H9 (cell line): ENCODE data around the gene CDH13. TPM values are rescaled to one million over a fixed set of nuclear protein-coding genes. Genes with fewer than 3 reads are reported as not detected.

Source experiments
- DNase-seq: peaks from one replicate; pipeline ENCODE4 v3.0.0-alpha.2; 2017
- H2AFZ ChIP-seq: one replicate; pipeline ENCODE4 v1.6.1; 2013; ENCODE audit warnings: mild to moderate bottlenecking, low read length, control low read depth, moderate library complexity
- H2AK5ac ChIP-seq: 2 replicates; pipeline ENCODE4 v1.6.1; 2013; ENCODE audit warnings: low read length, control low read depth, mixed read lengths; ENCODE audit not compliant: insufficient read length
- H2BK120ac ChIP-seq: one replicate; pipeline ENCODE4 v1.6.1; 2013; ENCODE audit warnings: low read depth, mild to moderate bottlenecking, low read length, control low read depth, inconsistent platforms; ENCODE audit not compliant: poor library complexity, severe bottlenecking
- H2BK12ac ChIP-seq: 2 replicates; pipeline ENCODE4 v1.6.1; 2013; ENCODE audit warnings: low read length, control low read depth, mixed read lengths, low read depth; ENCODE audit not compliant: insufficient read length
- H2BK15ac ChIP-seq: 2 replicates; pipeline ENCODE4 v1.6.1; 2013; ENCODE audit warnings: low read depth, low read length, control low read depth
- H2BK20ac ChIP-seq: one replicate; pipeline ENCODE4 v1.6.1; 2013; ENCODE audit warnings: low read depth, mild to moderate bottlenecking, low read length, control low read depth, inconsistent platforms; ENCODE audit not compliant: poor library complexity, severe bottlenecking
- H2BK5ac ChIP-seq: 2 replicates; pipeline ENCODE4 v1.6.1; 2013; ENCODE audit warnings: low read length, control low read depth, mixed read lengths; ENCODE audit not compliant: insufficient read length
- H3K14ac ChIP-seq: 2 replicates; pipeline ENCODE4 v1.6.1; 2013; ENCODE audit warnings: low read length, control low read depth; ENCODE audit not compliant: insufficient read depth
- H3K18ac ChIP-seq: 2 replicates; pipeline ENCODE4 v1.6.1; 2013; ENCODE audit warnings: low read depth, mild to moderate bottlenecking, mixed read lengths, low read length, control low read depth; ENCODE audit not compliant: insufficient read length
- H3K23ac ChIP-seq: 2 replicates; pipeline ENCODE4 v1.6.1; 2013; ENCODE audit warnings: low read length, control low read depth, mixed read lengths, low read depth; ENCODE audit not compliant: insufficient read length
- H3K23me2 ChIP-seq: 2 replicates; pipeline ENCODE4 v1.6.1; 2013; ENCODE audit warnings: low read depth, mild to moderate bottlenecking, mixed read lengths, low read length, control low read depth; ENCODE audit not compliant: insufficient read length, poor library complexity, severe bottlenecking
- H3K27ac ChIP-seq: 2 replicates; pipeline ENCODE4 v1.5.1; 2013; ENCODE audit warnings: low read length, control low read depth, mixed read lengths, low read depth; ENCODE audit not compliant: insufficient read length
- H3K27me3 ChIP-seq: 2 replicates; pipeline ENCODE4 v1.6.1; 2013; ENCODE audit warnings: low read length, control low read depth, inconsistent platforms; ENCODE audit not compliant: insufficient read depth
- H3K4ac ChIP-seq: 2 replicates; pipeline ENCODE4 v1.6.1; 2013; ENCODE audit warnings: low read depth, mild to moderate bottlenecking, control low read depth, inconsistent platforms, low read length, moderate library complexity
- H3K4me1 ChIP-seq: 2 replicates; pipeline ENCODE4 v1.6.1; 2013; ENCODE audit warnings: low read length, control low read depth, inconsistent platforms; ENCODE audit not compliant: insufficient read depth
- H3K4me2 ChIP-seq: 2 replicates; pipeline ENCODE4 v1.6.1; 2013; ENCODE audit warnings: low read length, control low read depth, mixed read lengths; ENCODE audit not compliant: insufficient read length, insufficient read depth
- H3K56ac ChIP-seq: 2 replicates; pipeline ENCODE4 v1.6.1; 2013; ENCODE audit warnings: low read depth, mild to moderate bottlenecking, mixed read lengths, low read length, control low read depth; ENCODE audit not compliant: insufficient read length
- H3K79me1 ChIP-seq: 2 replicates; pipeline ENCODE4 v1.6.1; 2013; ENCODE audit warnings: low read depth, mild to moderate bottlenecking, moderate library complexity, low read length, control low read depth, inconsistent platforms; ENCODE audit not compliant: insufficient read depth, poor library complexity, severe bottlenecking
- H3K79me2 ChIP-seq: 2 replicates; pipeline ENCODE4 v1.6.1; 2013; ENCODE audit warnings: low read length, control low read depth, inconsistent platforms; ENCODE audit not compliant: insufficient read depth
- H3K9ac ChIP-seq: 2 replicates; pipeline ENCODE4 v1.6.1; 2013; ENCODE audit warnings: low read length, control low read depth, mixed read lengths; ENCODE audit not compliant: insufficient read length; ENCODE audit errors: extremely low read depth
- H3K9me3 ChIP-seq: one replicate; pipeline ENCODE4 v1.6.1; 2013; ENCODE audit warnings: low read depth, low read length, inconsistent platforms; ENCODE audit not compliant: control insufficient read depth
- H3T11ph ChIP-seq: one replicate; pipeline ENCODE4 v1.6.1; 2013; ENCODE audit warnings: mild to moderate bottlenecking, low read length, control low read depth, inconsistent platforms
- H4K20me1 ChIP-seq: one replicate; pipeline ENCODE4 v1.6.1; 2013; ENCODE audit not compliant: control insufficient read depth, insufficient read length, insufficient read depth
- H4K5ac ChIP-seq: 2 replicates; pipeline ENCODE4 v1.6.1; 2013; ENCODE audit warnings: low read depth, mild to moderate bottlenecking, mixed read lengths, low read length, control low read depth; ENCODE audit not compliant: insufficient read length
- H4K8ac ChIP-seq: replicated peaks from 2 replicates; pipeline ENCODE4 v1.6.1; 2013; ENCODE audit warnings: low read length, control low read depth, mixed read lengths, low read depth; ENCODE audit not compliant: insufficient read length
- H4K91ac ChIP-seq: 2 replicates; pipeline ENCODE4 v1.6.1; 2013; ENCODE audit warnings: low read depth, mild to moderate bottlenecking, moderate library complexity, mixed read lengths, low read length, control low read depth; ENCODE audit not compliant: insufficient read length
- H3K27ac Mint-ChIP-seq, 3 experiments: 2 replicates in 2 of 3; 3 replicates in 1 of 3; pipeline ENCODE4 v1.8.0; 2020 to 2021; ENCODE audit warnings: mixed read lengths in 3 of 3, mild to moderate bottlenecking in 1 of 3, moderate library complexity in 1 of 3
- H3K27me3 Mint-ChIP-seq: 2 replicates; pipeline ENCODE4 v1.8.0; 2021; ENCODE audit warnings: low read depth, mild to moderate bottlenecking, moderate library complexity, mixed read lengths
- H3K36me3 Mint-ChIP-seq, 3 experiments: 2 replicates in 2 of 3; 3 replicates in 1 of 3; pipeline ENCODE4 v1.8.0; 2020 to 2021; ENCODE audit warnings: low read depth in 3 of 3, mixed read lengths in 3 of 3; ENCODE audit not compliant: insufficient read depth in 1 of 3
- H3K4me1 Mint-ChIP-seq, 2 experiments: 2 replicates each; pipeline ENCODE4 v1.8.0; 2020; ENCODE audit warnings: mixed read lengths in 2 of 2
- H3K4me3 Mint-ChIP-seq, 2 experiments: 2 replicates in 1 of 2; 3 replicates in 1 of 2; pipeline ENCODE4 v1.8.0; 2020 to 2021; ENCODE audit warnings: mild to moderate bottlenecking in 2 of 2, mixed read lengths in 2 of 2, moderate library complexity in 1 of 2
- H3K9me3 Mint-ChIP-seq, 2 experiments: 2 replicates in 1 of 2; 3 replicates in 1 of 2; pipeline ENCODE4 v1.8.0; 2020; ENCODE audit warnings: mild to moderate bottlenecking in 2 of 2, mixed read lengths in 2 of 2, moderate library complexity in 1 of 2
- CTCF ChIP-seq: fragments of 200-600 bp; sonication (generic); conservative IDR thresholded peaks from 3 replicates; pipeline ENCODE4 v1.8.0; 2021; ENCODE audit warnings: antibody characterized with exemption, mild to moderate bottlenecking
- WGBS: extraction: QIAGEN DNeasy Blood & Tissue Kit; methylation state at CpG from one replicate; pipeline ENCODE4 v1.1.7; 2013; ENCODE audit warnings: missing lambda C conversion rate, low lambda C conversion rate, mixed read lengths; ENCODE audit not compliant: insufficient read length; ENCODE audit errors: extremely low coverage; 5-methylcytosine and 5-hydroxymethylcytosine counted together
- total RNA-seq: library from RNA; stranded (reverse); gene quantifications from 2 replicates; pipeline ENCODE4 v1.2.1, GENCODE V29; 2021

Gene CDH13
- total RNA-seq, 1 experiment from 2014 or later = 1.5 TPM

GRCh38 chr16:83066881-83067280 lies 440.1 kb downstream of the CDH13 start:
- no peak overlapping the region for H3K27ac Mint-ChIP-seq

More at GRCh38 chr16:83066881-83067280, 440.1 kb downstream of the CDH13 start:
- Histone ChIP-seq H4K20me1 (no peaks in the 10 kb centered on the region), H3K9ac (no peak overlapping the region), H2BK20ac (no peak overlapping the region), H3K4me2 (no peak overlapping the region), H3K56ac (no peak overlapping the region), H2BK12ac (no peak overlapping the region), H4K91ac (no peak overlapping the region), H3K14ac (no peak overlapping the region), H2AFZ (no peak overlapping the region), H3K4me1 (no peaks in the 10 kb centered on the region), H3K9me3 (no peaks in the 10 kb centered on the region), H2BK120ac (no peak overlapping the region), H2BK5ac (no peak overlapping the region), H3T11ph (no peak overlapping the region), H3K4ac (no peak overlapping the region), H4K5ac (no peak overlapping the region), H3K23ac (no peak overlapping the region), H2BK15ac (no peak overlapping the region), H3K79me2 (no peaks in the 10 kb centered on the region), H4K8ac (no peak overlapping the region), H3K27ac (no peak overlapping the region), H3K23me2 (no peaks in the 10 kb centered on the region), H3K27me3 (no peaks in the 10 kb centered on the region), H3K79me1 (no peaks in the 10 kb centered on the region), H2AK5ac (no peak overlapping the region), H3K18ac (no peak overlapping the region)
- DNase-seq = no peak
- Mint-ChIP-seq H3K9me3 (peaks cover 23 to 25% of the 10 kb centered on the region in 2 experiments), H3K36me3 (peaks cover 6 to 19% (median 14%) of the 10 kb centered on the region in 3 experiments; a peak in 6 of 7 replicates), H3K27me3 (no peaks in the 10 kb centered on the region; the same call in 1 of the 2 replicates), H3K4me1 (no peaks in the 10 kb centered on the region), H3K4me3 (no peak overlapping the region)
- no CpG with 5 or more reads among the region's 2 CpGs for WGBS
- no peak for TF ChIP-seq CTCF
